Effector CD4-positive, alpha-beta T cell (primary cell): Measurements from ENCODE around the gene SCIN.
"Not testable (repeated sequence)": the region's sequence is repeated elsewhere in the genome, so short reads cannot be mapped to it uniquely, and the experiment has no call there.

Experiments
- DNase-seq: peaks from one replicate; pipeline ENCODE4 v3.0.0-alpha.2; 2020

Gene SCIN

GRCh38 chr7:12620371-12620770 lies 49.9 kb downstream of the SCIN start:
- no peak for DNase-seq

DNA sequence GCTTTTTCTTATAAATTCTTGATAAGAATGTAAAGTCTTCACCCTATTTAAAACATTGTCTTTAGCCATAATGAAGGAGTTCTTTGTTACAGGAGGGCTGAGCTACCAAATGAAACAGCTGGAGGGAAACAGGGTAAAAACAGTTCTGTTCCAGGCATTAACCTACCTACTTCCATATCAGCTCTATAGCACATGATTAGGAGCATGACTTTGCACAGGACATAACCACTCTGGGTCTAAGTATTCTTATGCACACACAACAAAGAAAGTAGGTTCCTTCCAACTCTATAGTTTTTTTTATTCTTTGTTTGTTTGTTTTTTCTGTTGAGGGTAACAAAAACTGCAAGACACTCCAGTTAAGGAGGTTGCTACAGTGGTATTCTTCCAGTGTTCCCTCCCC lies 52.7 kb downstream of the SCIN start:
- DNase-seq, result no peak

DNA sequence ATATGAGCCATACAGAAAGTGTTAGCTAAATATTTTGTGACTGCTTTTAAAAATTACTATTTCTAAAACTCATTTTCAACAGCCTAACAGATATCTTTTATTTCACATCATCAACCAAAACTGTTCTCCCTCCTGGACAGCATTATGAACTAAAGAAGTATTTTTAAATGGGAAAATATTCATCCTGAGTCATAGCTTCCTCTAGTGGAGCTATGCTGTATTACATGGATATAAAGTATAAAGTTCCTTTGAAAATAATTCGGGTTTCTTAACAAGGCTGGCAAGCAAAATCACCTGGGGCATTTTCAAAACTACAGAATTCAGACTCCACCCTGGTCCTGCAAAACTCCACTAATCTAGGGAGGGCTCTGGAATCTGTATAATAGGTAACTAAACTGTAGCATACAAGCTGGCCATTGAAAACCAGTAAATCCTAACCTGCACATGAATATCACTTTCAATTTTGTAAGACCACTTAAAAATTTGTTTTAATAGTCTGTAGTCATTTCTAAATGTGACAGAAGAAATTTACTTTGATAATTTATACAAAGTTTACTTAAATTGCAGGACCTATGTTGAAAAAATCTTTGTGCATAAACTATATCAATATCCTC lies 53.5 kb downstream of the SCIN start:
- no peak for DNase-seq

DNA sequence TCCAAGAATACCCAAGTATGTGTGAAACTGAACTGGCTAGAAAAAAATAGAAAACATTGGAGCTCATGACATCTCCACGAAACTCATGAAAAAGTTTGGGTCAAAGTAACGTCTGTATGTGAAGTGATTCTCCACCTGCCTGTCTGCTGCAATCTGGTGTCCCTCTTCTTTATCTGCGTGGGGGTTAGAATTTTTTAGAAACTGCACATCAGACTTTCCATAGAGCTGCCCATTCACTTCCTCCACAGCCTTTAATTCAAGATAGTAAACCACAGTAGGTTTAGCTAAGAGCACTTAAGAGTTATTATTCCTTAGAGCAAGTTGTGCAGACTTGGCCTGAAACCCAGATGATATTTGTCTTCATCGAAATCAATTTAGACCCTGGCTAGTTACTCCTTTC lies 55.3 kb downstream of the SCIN start:
- no peak for DNase-seq

DNA sequence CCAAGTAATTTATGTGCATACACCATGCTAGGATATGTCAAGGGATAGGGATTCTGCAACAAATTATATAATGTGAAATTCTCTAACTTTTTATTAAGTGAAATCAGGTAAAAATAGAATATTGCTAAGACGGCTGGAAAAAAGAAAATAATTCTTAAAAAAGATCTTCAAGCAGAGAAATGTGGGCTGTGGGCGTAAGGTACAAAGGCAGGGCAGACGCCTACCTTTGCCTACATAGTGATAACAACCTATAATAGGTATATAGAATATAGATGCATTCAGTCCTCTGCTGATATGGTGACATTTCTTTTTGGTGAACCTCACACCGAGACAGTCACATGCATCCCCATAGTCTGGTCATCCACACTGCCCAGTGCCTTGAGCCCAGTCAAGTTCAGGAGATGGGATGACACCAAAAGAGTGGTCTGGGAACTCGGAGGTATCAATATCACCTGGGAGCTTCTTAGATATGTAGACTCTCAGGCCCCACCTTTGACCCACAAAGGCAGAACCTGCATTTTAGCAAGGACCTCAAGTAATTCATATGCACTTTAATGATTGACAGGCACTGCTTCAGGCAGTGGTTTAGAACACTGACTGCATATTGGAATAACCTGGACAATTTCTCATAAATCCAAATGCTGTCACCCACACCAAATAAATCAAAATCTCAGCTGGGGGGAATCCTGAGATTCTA lies 59.4 kb downstream of the SCIN start:
- no peak for DNase-seq

DNA sequence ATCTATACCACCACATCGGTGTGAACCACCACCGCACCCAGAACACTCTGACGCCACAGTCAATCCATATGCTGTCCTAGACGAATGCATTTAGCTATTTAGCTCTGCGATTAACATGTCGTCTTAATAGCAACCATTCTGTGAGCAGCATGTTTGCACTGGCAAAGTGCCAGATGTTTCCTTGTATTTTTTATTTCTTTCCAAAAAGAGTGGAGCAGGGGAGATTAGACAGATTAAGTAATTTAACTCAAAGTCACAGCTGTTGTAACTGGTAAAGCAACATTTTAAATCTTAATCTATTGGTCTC lies 59.9 kb downstream of the SCIN start:
- DNase-seq, result no peak

DNA sequence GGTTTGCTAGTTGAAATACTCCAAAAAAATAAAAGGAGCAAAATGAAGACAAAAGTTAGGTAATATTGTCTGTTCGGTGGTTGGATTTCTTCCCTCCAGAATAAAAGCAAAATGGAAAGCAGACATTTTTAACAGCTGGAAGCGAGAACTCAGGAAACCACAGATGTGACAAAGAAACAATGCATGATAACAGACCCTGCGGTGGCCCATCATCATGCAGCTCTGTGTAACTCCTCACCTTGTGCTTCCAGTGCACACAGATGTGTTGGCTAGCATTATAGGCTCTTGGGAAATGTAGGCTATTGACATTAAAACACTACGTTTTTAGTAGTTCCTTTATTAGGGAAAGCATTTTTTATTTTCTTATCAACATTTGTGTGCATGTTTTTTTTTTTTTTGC lies 63.1 kb downstream of the SCIN start:
- no peak for DNase-seq

DNA sequence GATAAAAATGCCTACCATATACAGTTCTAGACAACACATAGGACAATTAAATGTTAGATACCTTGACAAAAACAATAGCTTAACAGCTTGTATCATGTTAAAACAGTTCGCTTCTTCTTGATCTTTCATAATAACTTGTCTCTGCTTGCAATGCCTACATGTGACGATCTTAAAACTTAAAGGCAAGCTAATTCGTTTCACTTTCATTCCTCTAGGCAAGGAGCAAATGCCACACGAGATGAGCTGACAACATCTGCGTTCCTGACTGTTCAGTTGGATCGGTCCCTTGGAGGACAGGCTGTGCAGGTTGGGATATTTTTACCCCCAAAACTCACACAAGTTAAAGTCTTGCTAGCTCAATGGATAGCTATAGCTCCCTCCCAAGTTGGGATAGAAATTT lies 65.3 kb downstream of the SCIN start:
- no peak for DNase-seq

DNA sequence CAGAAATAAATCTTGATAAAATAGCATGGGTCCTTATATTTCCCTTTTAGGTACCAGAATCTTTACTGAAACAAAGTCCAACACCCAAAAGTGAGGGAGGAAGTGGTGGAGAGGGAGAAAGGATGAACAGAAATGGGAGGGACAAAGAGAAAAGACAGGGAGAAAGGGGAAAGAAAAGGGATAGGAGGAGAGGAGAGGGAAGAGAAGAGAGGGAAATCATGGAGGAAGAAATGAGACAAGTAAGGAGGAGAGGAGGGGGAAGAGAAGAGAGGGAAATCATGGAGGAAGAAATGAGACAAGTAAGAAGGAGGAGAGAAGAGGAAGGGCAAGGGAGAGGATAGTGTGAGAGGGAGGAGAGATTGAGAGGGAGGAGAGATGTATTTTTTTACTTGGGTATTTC lies 66.8 kb downstream of the SCIN start:
- DNase-seq, result no peak

DNA sequence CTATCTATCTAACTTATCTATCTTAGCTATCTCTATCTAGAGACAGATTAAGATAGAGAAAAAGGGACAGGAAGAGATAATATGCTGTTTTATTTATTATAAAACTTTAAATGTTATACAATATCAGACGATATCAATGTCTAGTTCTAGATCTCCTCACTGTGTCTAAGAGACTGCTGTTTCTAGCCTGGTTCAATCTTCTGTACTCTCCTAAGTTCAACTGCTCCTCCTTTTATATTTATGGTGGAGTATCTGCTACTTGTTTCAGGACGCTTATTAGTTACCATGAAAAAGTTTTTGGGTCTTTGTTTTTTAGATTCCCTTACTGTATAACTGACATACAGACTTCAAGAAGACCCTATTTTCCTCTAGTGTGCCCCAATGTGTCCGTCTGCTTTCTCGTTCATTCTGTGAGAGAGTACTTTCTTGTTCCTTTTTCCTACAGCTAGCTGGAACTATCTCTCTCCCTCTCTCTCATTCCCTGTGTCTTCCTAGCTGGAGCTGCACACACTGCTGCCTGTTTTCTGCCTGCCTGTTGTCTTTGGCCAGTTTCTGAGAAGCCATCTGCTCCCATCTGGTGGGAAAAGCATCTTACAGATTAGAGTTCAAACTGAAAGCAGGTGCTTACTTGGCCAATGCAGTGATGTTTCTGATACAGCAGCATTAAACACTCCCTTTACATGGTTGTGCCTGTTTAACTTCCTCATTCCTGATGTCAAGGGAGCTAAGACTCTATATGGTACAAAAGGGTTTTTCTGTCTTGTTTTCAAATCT lies 67.5 kb downstream of the SCIN start:
- DNase-seq, result no peak

- no peak for DNase-seq
Observed at GRCh38 chr7:12638851-12639456, 68.4 kb downstream of the SCIN start.

DNA sequence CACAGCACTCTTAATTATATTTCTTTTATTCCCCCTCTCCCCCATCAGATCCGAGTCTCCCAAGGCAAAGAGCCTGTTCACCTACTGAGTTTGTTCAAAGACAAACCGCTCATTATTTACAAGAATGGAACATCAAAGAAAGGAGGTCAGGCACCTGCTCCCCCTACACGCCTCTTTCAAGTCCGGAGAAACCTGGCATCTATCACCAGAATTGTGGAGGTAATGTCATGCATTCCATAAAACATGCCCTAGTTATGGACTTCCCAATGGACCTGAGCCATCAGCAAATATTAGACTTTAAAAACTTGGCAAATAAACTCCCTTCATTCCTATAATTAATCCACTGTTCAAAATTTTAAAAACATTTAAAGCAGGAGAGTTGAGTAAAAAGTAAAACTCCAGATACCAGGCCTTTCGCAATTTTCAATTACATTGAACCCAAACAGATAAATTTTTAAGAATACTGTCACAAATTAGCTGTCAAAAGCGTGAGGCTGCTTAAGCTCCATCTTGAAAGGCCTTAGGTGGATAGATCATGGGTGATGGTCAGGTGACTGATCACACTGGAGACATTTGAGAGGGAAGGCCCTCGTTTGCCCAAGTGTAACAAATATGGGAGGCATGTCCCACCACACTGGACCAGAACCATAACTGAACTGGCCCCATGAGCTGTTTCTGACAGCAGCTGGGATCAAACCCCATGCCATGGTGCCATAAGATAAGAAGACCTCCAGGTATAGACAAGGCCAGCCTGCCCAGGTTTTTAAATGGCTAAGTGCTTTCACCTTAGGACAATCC lies 70.0 kb downstream of the SCIN start:
- DNase-seq, result no peak

GRCh38 chr7:12641196-12641595 lies 70.7 kb downstream of the SCIN start:
- DNase-seq, result no peak

DNA sequence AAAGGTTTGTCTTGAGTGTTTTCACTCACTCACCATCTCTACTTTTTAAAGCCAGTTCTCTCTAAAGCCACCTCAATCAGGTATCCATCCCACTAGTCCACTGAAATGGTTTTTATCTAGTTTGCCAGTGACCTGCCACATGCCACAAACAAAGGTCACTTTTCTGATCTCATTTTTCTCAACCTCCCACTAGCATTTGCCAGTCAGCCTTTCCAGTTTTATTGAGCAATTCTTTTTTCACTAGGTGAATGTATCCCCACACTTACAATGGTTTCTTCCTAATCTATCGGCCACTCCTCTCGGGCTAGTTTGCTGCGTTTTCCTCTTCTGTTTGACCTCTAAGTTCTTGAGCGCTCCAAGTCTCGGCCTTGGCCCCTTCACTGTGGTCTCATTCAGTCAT lies 72.0 kb downstream of the SCIN start:
- DNase-seq, result no peak

GRCh38 chr7:12643001-12643643 lies 72.6 kb downstream of the SCIN start:
- no peak for DNase-seq

DNA sequence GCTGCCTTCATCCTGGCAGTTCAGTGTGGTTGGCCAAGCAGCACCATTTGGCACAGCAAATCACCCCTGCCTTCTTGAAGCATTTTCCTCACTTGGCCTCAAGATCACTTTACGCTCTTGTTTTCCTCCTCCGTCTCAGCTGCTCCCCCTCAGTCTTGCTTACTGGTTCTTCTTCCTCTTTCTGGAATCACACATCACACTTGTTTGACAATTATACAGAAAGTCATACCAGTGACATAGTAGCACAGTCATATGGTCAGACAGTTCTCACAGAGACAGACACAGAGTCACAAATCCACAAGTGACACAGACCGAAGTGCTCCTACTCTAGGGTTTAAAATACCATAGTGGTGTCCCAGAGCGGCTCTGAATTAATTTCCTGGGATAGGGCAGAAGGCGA lies 73.1 kb downstream of the SCIN start:
- DNase-seq, result no peak

- DNase-seq, result not testable (repeated sequence)
Observed at GRCh38 chr7:12645212-12645611, 74.7 kb downstream of the SCIN start.

DNA sequence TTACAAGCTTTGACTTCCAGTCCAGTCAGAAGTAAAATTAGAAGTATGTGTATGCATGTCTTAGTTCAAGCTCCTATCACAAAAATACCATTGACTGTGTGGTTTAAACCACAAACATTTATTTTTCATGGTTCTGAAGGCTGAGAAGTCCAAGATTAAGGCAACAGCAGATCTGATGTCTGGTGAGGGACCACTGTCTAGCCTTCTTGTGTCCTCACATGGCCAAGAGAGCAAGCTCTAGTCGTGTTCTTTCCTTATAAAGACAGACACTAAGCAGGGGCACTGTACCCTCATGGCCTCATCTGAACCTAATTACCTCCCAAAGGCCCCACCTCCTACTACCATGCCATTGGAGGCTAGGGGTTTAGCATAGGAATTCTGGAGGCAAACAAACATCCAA lies 75.6 kb downstream of the SCIN start:
- no peak for DNase-seq

DNA sequence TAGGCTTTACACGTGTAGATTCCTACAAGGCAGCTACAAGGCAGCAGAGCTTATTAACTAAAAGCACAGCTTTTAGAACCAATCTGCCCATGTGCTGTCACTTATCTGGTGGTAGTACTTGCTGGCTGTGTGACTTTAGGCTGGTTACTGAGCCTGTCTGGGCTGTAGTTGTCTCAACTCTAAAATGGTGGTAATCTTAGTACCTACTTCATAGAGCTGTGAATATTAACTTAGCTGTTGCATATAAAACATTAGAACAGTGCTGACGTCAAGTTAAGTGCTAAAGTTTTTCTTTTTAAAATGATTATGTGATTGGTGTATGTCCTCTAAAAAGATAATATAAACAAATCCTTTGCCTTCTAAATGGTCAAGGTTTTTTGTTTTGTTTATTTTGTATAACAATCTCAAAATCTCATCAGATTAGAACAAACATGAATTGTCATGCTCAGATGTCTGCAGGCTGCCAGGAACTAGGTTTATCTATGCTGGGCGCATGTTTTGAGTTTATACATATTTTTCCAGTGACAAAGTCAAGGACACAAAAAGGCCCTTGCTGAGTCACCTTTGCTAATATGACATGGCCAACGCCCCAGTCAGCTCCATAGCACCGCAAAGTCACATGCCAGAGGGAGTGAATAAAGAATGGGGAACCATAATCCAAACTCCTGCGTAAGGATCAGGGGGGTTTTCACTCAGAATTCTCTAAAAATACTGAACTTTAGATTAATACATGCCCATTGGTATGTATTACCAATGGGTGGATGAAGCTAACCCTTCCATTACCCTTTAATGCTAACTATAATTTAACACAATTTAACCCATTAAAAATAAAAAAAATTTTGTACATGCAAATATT lies 77.1 kb downstream of the SCIN start:
- DNase-seq, result no peak

DNA sequence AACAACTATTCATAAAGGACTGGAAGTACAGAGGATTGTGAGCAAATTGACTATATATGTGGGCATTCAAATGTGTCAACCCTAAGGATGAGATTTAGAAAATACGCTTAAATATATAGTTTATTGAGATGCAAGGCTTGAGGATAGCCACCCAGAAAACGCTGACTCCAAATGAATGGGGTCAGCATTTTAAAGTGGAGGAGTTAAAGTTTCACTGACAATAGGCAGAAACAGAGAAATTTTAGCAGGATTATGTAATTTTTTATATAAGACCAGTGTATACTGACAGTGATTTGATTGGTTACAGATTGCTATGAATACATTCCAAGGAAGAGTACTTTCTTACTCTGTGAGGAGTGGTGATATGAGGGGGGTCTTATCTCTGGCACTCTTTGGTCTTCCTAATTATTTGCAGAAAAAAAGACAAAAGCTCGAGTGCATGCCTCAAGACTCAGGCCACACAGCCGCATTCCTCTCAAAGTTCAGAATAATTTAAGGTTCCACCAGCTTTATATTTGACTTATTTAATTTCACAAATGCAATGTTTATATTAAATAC lies 78.3 kb downstream of the SCIN start:
- no peak for DNase-seq

DNA sequence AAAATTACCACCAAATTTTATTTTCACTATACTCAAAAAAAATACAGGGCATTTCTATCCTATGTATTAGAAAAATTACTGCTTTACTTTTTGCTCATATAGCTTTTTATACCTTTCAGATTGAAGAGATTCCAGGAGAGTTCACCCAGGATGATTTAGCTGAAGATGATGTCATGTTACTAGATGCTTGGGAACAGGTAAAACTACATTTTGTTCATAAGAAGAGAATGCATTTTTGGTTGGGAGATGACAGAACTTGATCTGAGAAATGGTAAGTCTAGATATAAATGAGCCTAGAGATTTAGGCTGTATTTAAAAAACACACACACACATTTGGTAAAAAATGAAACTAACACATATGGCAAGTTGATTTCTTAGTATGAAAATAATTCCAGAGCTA lies 78.8 kb downstream of the SCIN start:
- no peak for DNase-seq
